Peyer's patch (tissue), 4 donors: ENCODE results near the gene RALGPS1. TPM values are rescaled to one million over a fixed set of nuclear protein-coding genes. Genes with fewer than 3 reads are reported as not detected.

Experiments
- DNase-seq, 3 donors: peaks; one replicate each; pipeline ENCODE4 v3.0.0-alpha.2; 2017 to 2019
- H3K27ac ChIP-seq, 4 donors: fragments of 200-600 bp; sonication (generic); one replicate each; pipeline ENCODE4 v1.5.1; 2016 to 2019
- H3K27me3 ChIP-seq, 2 donors: fragments of 200-600 bp; sonication (generic); one replicate each; pipeline ENCODE4 v1.5.1; 2019
- H3K36me3 ChIP-seq, 3 donors: fragments of 200-600 bp; sonication (generic); one replicate each; pipeline ENCODE4 v1.5.1; 2016 to 2019
- H3K4me1 ChIP-seq, 4 donors: fragments of 200-600 bp; sonication (generic); one replicate each; pipeline ENCODE4 v1.5.1; 2016 to 2019
- H3K4me3 ChIP-seq, 4 donors: fragments of 200-600 bp; sonication (generic); 1 replicate in 3 of 4; 2 replicates in 1 of 4; pipeline ENCODE4 v1.5.1; 2016 to 2019; ENCODE audit warnings: mild to moderate bottlenecking in 1 of 4
- H3K9me3 ChIP-seq, 4 donors: fragments of 200-600 bp; sonication (generic); one replicate each; pipeline ENCODE4 v1.5.1; 2016 to 2019; ENCODE audit warnings: mild to moderate bottlenecking in 1 of 4
- CTCF ChIP-seq, 6 experiments: fragments of 450-650 bp in 4 of 6; fragments of 200-600 bp in 2 of 6; sonication (generic) in 1 of 6; IDR thresholded peaks; one replicate each; pipeline ENCODE4 v1.5.1; 2017 to 2019; ENCODE audit warnings: antibody characterized with exemption in 6 of 6, mild to moderate bottlenecking in 3 of 6, moderate library complexity in 1 of 6
- POLR2A ChIP-seq, 2 donors: fragments of 450-650 bp; IDR thresholded peaks; one replicate each; pipeline ENCODE4 v1.5.1; 2017; ENCODE audit warnings: antibody characterized with exemption in 2 of 2, mild to moderate bottlenecking in 2 of 2, moderate library complexity in 2 of 2
- total RNA-seq, 4 donors: library from RNA; depleted of rRNA; stranded (reverse); fragments of >200 nt; gene quantifications; one replicate each; pipeline ENCODE4 v1.1.0, GENCODE V29; 2016

Gene RALGPS1
- total RNA-seq, 4 donors from 2014 or later = 38.8 to 158 (median 141) TPM

GRCh38 chr9:127039492-127039891 is 124.9 kb downstream of the RALGPS1 start:
- Histone ChIP-seq H3K27me3 (no peaks in the 10 kb centered on the region), H3K36me3 (no peaks in the 10 kb centered on the region), H3K4me3 (no peak overlapping the region), H3K9me3 (no peaks in the 10 kb centered on the region), H3K4me1 (peaks cover 0 to 12% (median 0%) of the 10 kb centered on the region in 4 donors), H3K27ac (no peak overlapping the region)
- no peak for DNase-seq
- no peak for TF ChIP-seq CTCF (IDR thresholded peaks at IDR 0.05)
- no peak for TF ChIP-seq POLR2A (IDR thresholded peaks at IDR 0.05)

- H3K36me3 ChIP-seq = peaks cover 0 to 5% (median 0%) of the 10 kb centered on the region in 3 donors
- no peaks in the 10 kb centered on the region for H3K27me3 ChIP-seq
- no peak overlapping the region for H3K27ac ChIP-seq
- DNase-seq = no peak
- no peak overlapping the region for H3K4me3 ChIP-seq
- peaks cover 0 to 4% (median 0%) of the 10 kb centered on the region in 4 donors for H3K4me1 ChIP-seq
- H3K9me3 ChIP-seq = no peaks in the 10 kb centered on the region
- TF ChIP-seq POLR2A (IDR thresholded peaks at IDR 0.05) = no peak
- no peak for TF ChIP-seq CTCF (IDR thresholded peaks at IDR 0.05)
These were observed 130.6 kb downstream of the RALGPS1 start for GRCh38 chr9:127045148-127045547.

- H3K4me1 ChIP-seq = peaks cover 0 to 4% (median 0%) of the 10 kb centered on the region in 4 donors
- H3K9me3 ChIP-seq = no peaks in the 10 kb centered on the region
- TF ChIP-seq CTCF (IDR thresholded peaks at IDR 0.05) (no peak), POLR2A (IDR thresholded peaks at IDR 0.05) (no peak)
- no peak for DNase-seq
- H3K4me3 ChIP-seq = no peak overlapping the region
- H3K27me3 ChIP-seq = no peaks in the 10 kb centered on the region
- peaks cover 0 to 9% (median 0%) of the 10 kb centered on the region in 3 donors for H3K36me3 ChIP-seq
- H3K27ac ChIP-seq = no peak overlapping the region
These were observed 133.4 kb downstream of the RALGPS1 start for GRCh38 chr9:127047971-127048370.

GRCh38 chr9:127049044-127049443 is 134.5 kb downstream of the RALGPS1 start:
- TF ChIP-seq CTCF (IDR thresholded peaks at IDR 0.05) (peak in 3 of 6 experiments; percentile 17 to 38 (median 25)), POLR2A (IDR thresholded peaks at IDR 0.05) (no peak)
- H3K4me1 ChIP-seq = peaks cover 0 to 4% (median 0%) of the 10 kb centered on the region in 4 donors

GRCh38 chr9:127049581-127049980 is 135.0 kb downstream of the RALGPS1 start:
- TF ChIP-seq POLR2A (IDR thresholded peaks at IDR 0.05) = no peak
- no peak for TF ChIP-seq CTCF (IDR thresholded peaks at IDR 0.05)
- Histone ChIP-seq H3K4me3 (no peak overlapping the region), H3K27me3 (no peaks in the 10 kb centered on the region), H3K36me3 (peaks cover 0 to 15% (median 0%) of the 10 kb centered on the region in 3 donors), H3K27ac (peak overlapping the region in 1 of 4 donors; percentile 30), H3K9me3 (no peaks in the 10 kb centered on the region), H3K4me1 (peaks cover 0 to 4% (median 0%) of the 10 kb centered on the region in 4 donors)
- no peak for DNase-seq

More at GRCh38 chr9:127049044-127049443, 134.5 kb downstream of the RALGPS1 start:
- H3K36me3 ChIP-seq = peaks cover 0 to 15% (median 0%) of the 10 kb centered on the region in 3 donors
- H3K27me3 ChIP-seq = no peaks in the 10 kb centered on the region
- H3K27ac ChIP-seq = peak overlapping the region in 1 of 4 donors; percentile 7
- DNase-seq = peak in 2 of 3 donors; percentile 20 to 62
- H3K9me3 ChIP-seq = no peaks in the 10 kb centered on the region
- no peak overlapping the region for H3K4me3 ChIP-seq
